Measurements from ENCODE around the gene TNFSF18. TPM values are rescaled to one million over a fixed set of nuclear protein-coding genes. Genes with fewer than 3 reads are reported as not detected.

TNFSF18 gene
- total RNA-seq, 6 donors from 2014 or later = 0.17 to 0.20 TPM; not detected in 4

GRCh38 chr1:172993640-172994039, 57.1 kb downstream of the TNFSF18 start:
- no peaks in the 10 kb centered on the region for H3K4me1 ChIP-seq
- TF ChIP-seq EP300 (IDR thresholded peaks at IDR 0.05) (no peak), CTCF (IDR thresholded peaks at IDR 0.05) (no peak), POLR2AphosphoS5 (IDR thresholded peaks at IDR 0.05) (no peak), POLR2A (IDR thresholded peaks at IDR 0.05) (no peak)
- no peak overlapping the region for H3K4me3 ChIP-seq
- ATAC-seq (ENCODE audit: low FRiP score in 2 of 2) (no peak), DNase-seq (no peak)
- H3K36me3 ChIP-seq = no peaks in the 10 kb centered on the region
- no peak overlapping the region for H3K27ac ChIP-seq
- 85 to 90% methylated on average over 2 of the region's 2 CpGs for WGBS, 2 donors
- H3K27me3 ChIP-seq = no peaks in the 10 kb centered on the region
- no peaks in the 10 kb centered on the region for H3K9me3 ChIP-seq

- TF ChIP-seq EP300 (IDR thresholded peaks at IDR 0.05) (no peak), POLR2AphosphoS5 (IDR thresholded peaks at IDR 0.05) (no peak), CTCF (IDR thresholded peaks at IDR 0.05) (no peak), POLR2A (IDR thresholded peaks at IDR 0.05) (no peak)
- H3K9me3 ChIP-seq = no peaks in the 10 kb centered on the region
- H3K27ac ChIP-seq = no peak overlapping the region
- 70 to 84% methylated on average over 1 of the region's 1 CpG for WGBS, 2 donors
- no peaks in the 10 kb centered on the region for H3K27me3 ChIP-seq
- no peak overlapping the region for H3K4me3 ChIP-seq
- no peaks in the 10 kb centered on the region for H3K4me1 ChIP-seq
- DNase-seq (no peak), ATAC-seq (ENCODE audit: low FRiP score in 2 of 2) (no peak)
- no peaks in the 10 kb centered on the region for H3K36me3 ChIP-seq
Measured at GRCh38 chr1:172991674-172992400, 58.9 kb downstream of the TNFSF18 start.

GRCh38 chr1:172990598-172991215, 60.0 kb downstream of the TNFSF18 start:
- H3K9me3 ChIP-seq = no peaks in the 10 kb centered on the region
- no peak for DNase-seq
- ATAC-seq (ENCODE audit: low FRiP score in 2 of 2) = no peak
- no peak overlapping the region for H3K27ac ChIP-seq
- TF ChIP-seq POLR2A (IDR thresholded peaks at IDR 0.05) = no peak
- no peak for TF ChIP-seq POLR2AphosphoS5 (IDR thresholded peaks at IDR 0.05)
- no peak for TF ChIP-seq EP300 (IDR thresholded peaks at IDR 0.05)
- no peak for TF ChIP-seq CTCF (IDR thresholded peaks at IDR 0.05)
- H3K27me3 ChIP-seq = no peaks in the 10 kb centered on the region
- no peaks in the 10 kb centered on the region for H3K36me3 ChIP-seq
- H3K4me1 ChIP-seq = no peaks in the 10 kb centered on the region
- no peak overlapping the region for H3K4me3 ChIP-seq
- 89 to 93% methylated on average over 3 of the region's 3 CpGs for WGBS, 2 donors

Other genes starting within 250 kb of the TNFSF18 start
- gene TNFSF4, start 156.4 kb upstream of the TNFSF18 start, total RNA-seq = 1 to 10 TPM in 3 of 6 donors, under 1 TPM in 3; 0.46 to 1.5 (median 0.90) TPM